GM19099 (cell line): ENCODE results near the gene HMGN5.
A peak's percentile ranks its signal among the peaks of the same experiment; 100 is the strongest.

Experiments used
- POLR2A ChIP-seq: IDR thresholded peaks from 3 replicates; pipeline ENCODE4 v1.6.1; 2011; ENCODE audit warnings: low read depth; ENCODE audit not compliant: insufficient read length; ENCODE audit errors: extremely low read depth

HMGN5 gene, protein sequence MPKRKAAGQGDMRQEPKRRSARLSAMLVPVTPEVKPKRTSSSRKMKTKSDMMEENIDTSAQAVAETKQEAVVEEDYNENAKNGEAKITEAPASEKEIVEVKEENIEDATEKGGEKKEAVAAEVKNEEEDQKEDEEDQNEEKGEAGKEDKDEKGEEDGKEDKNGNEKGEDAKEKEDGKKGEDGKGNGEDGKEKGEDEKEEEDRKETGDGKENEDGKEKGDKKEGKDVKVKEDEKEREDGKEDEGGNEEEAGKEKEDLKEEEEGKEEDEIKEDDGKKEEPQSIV

DNA sequence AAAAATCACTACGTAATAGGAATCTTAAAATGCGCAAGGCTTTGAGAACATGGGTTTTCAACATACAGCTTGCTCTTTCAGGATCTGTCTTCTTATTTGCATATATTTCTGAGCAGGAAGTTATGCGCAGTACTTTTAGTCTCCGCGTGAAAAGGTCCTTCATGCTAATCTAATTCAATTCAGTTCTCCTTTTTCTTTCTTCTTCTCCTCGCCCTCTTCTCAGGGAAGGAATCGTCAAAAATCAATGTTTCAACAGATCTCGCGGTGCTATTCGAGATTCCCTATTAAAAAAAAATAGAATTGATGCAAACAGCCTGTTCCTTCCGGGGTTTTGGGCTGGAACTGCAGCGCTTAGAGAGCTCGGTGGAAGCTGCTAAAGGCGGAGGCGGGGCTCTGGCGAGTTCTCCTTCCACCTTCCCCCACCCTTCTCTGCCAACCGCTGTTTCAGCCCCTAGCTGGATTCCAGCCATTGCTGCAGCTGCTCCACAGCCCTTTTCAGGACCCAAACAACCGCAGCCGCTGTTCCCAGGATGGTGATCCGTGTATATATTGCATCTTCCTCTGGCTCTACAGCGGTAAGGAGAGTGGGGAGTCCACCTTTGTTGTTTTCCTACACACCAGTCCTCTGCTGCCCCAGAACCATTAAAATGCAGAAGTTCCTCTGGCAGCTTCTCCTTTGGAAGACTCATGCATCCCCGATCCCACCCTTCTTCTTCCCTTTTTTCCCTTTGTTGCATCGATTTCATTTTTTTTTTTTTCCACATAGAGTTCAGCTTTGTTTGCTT, at the start of gene HMGN5, which contains the start of gene SH3BGRL:
Gene HMGN5 (minus strand): TSS at position 243 of the 785 bp plus-strand sequence. CDS start 80,364 bp downstream, outside the sequence.
Gene SH3BGRL (plus strand): TSS at position 432 of the 785 bp plus-strand sequence. CDS start 99 bp downstream, at position 531.
- TF ChIP-seq POLR2A: peak; percentile 56

DNA sequence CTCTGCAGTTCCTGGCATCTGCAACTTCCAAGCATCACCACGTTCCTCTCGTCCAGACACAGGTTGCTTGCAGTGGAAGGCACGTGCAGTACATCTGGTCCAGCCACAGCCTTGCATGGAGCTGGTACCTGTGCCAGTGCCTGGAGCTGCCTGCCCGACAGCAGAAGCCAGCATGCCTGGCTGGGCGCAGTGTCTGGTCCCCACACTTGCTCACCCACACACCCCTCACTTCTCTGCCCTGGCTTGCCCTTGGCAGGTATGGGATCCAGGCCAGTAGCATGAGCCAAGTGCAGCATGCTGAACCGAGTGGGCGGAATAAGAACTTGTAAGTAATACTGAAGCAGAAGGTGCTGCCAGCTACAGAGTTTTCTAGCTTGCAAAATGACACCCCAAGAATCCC, 40.0 kb upstream of the HMGN5 start:
- TF ChIP-seq POLR2A: no peak

DNA sequence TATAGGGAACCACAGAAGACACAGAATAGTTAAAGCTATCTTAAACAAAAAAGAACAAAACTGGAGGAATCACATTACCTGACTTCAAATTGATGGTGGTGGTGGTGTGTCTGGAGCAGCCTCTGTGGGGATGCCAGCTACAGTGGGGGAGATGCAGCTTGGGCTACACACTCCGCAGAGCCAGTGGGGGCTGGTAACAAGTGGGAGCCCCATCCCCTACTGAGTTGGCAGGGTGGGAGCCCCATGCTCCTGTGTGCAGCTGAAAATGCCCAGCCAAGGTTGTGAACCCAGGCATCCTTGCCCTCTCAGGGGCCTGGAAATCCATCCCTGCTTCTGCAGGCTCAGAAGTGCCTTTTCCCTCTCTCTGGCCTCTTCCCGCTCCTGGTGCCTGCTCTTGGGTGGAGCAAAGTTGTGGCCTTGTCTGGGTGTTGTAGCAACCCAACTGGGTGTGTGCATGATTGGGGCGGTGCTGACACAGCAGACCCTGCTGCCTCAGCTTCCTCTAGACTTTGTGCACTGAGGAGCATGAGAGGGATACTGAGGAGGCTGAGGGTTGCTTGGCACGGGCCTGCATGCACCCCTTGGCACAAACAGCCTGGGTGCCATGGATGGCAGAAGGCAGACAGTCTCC, 39.1 kb upstream of the HMGN5 start:
- TF ChIP-seq POLR2A: no peak

DNA sequence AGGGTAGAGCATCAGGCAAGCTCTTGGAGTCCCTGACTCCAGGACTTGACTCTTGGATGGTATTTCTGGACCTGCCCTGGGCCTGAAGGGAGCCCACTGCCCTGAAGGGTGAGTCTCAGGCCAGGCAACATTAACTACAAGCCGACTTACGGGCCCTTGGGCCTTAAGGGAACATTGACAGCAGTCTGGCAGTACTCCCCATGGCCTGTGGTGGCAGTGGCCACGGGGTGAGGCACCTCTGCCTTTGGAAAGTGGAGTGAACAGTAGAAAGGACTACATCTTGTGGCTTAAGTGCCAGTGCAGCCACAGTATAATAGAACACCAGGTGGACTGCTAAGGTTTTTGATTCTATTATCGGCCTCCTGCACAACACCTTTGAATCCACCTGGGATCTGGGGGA, 36.5 kb upstream of the HMGN5 start:
- no peak for TF ChIP-seq POLR2A

DNA sequence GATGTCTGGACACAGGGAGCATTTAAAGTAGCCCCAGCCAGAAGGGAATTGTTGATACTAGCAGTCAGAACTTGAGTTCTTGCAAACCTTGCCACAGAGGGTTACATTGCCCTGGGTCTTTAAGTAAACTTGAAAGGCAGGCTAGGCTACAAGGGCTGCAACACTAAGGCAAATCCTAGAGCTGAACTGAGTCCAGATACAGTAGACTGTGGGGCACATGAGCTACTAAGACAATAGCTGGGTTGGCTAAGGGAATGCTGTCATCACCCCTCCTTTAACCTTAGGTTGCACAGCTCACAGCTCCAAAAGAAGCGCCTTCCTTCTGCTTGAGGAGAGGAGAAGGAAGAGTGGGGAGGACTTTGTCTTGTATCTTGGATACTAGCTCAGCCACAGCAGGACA, 35.8 kb upstream of the HMGN5 start:
- TF ChIP-seq POLR2A: no peak

DNA sequence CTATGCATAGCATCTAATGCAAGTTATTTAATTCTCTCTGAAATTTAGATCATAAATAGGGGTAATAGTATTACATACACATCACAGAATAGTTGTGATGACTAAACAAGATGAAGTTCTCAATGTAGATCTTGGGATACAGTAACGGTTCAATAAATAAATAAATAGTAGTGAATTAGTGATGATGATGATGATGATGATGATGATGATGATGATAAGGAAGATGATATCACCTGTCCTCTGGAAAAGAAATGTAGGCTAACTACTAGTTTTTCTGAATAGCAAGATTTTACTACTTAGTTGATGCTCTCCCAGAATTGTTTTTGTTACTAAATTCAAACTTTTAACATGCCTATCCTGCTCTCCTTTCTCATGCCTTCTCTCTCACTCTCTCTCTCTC, 30.5 kb upstream of the HMGN5 start:
- no peak for TF ChIP-seq POLR2A

DNA sequence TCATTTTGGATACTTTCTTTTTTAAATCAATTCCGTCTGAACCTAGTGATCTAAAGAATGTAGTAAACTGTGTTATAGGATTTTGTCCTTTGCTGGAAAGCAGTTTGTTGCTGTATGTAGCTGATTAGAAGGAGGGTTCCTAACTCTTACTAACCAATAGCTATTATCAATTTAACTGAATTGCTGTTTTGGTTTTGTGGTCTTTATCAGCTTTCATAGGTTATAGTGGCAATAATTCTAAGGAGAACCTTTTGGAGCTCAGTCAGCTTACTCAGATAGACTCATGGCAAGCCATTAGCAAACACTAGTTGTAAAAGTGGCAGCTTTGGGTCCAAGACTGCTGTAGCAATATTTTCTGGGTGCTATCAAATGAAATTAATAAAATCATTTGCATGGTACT, 29.8 kb upstream of the HMGN5 start:
- no peak for TF ChIP-seq POLR2A

DNA sequence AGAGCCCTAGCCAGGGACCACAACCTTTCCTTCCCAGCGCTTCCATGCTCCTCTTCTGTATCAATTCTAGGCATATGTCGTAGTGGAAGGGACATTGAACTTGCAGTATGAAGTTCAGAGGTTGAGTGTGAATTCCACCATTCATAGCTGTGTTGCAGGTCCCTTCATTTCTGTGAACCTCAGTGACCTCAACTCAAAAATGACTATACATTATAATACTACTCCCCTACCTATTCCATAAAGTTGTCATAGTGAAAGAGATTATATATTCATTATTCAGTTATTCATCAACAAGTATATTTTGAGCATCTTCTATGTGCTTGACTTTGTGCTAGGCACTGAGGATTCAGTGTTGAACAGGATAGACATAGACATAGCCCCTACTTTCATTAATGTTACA, 28.2 kb upstream of the HMGN5 start:
- TF ChIP-seq POLR2A: no peak

DNA sequence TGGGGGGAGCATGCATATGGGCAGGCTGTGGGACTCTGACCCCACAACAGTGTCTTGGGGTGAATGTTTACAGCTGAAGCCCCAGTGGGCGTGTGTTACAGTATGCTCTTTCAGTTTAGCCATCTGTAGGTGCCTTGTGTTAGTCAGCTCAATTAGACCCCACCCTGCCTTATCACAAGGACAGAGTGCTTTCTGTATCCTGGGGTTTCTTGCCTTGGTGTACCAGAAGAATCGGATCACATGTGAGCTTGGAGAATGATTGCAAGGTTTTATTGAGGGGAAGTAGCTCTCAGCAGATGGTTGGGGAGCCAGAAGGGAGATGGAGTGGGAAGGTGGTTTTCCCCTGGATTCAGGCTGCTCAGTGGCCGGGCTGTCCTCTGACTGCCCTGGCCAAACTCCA, 27.5 kb upstream of the HMGN5 start:
- TF ChIP-seq POLR2A: no peak

DNA sequence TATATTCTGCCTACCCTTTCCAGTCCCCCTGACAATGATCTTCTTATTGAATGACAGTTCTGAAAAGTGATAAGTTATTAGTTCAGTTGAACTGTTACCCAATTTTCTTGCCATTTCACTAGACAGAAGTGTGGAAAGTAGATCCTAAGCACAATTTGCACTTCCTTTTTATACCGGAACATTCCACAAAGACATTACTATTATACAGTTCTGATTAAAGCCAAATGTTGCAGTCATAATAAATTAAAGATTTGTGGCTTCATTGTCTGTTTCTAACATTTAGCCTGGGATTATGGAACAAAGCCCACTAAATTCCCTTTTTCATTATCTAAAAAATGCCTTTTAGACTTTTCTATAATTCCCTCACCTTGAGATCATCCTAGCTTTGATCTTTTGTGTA, 14.0 kb upstream of the HMGN5 start:
- no peak for TF ChIP-seq POLR2A

DNA sequence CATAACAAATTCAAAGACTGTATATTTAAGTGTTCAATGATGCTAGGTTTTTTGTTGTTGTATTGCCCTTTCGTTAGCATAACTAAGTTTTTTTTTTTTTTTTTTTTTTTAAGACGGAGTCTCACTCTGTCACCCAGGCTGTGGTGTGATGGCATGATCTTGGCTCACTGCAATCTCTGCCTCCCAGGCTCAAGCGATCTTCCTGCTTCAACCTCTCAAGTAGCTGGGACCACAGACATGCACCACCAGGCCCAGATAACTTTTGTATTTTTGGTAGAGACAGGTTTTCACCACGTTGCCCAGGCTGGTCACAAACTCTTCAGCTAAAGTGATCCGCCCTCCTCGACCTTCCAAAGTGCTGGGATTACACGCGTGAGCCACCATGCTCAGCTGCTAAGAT, 7.2 kb upstream of the HMGN5 start:
- TF ChIP-seq POLR2A: no peak

DNA sequence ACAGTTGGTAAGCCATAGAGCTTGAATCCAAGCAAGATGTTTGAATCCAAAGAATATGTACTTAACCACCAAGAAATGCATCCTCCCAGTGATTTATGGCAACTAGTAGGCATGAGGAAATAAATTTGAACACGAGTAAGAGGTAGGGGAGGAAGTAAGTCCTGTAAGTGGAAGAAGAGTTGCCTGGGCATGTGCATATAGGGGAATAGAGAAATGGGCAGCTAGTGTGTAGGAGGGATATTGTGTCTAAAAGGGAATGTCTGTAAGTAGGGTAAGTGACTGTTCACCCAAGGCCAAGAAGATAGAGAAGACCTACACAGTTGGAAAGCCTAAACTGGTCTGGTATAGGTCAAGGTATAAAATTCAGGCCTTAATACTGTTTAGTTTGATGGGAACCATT, 4.8 kb upstream of the HMGN5 start:
- no peak for TF ChIP-seq POLR2A

DNA sequence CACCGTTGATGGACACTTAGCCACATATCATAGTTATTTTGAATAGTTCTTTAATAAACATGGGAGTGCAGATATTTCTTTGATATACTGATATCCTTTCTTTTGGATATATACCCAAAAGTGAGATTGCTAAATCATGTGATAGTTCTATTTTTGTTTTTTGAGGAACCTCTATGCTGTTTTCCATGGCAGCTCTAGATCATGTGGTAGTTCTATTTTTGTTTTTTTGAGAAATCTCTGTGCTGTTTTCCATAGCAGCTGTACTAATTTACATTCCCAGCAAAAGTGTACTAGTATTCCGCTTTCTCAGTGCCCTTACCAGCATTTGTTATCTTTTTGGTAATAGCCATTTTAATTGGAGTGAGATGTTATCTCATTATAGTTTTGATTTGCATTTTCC, 3.8 kb upstream of the HMGN5 start:
- TF ChIP-seq POLR2A: no peak

DNA sequence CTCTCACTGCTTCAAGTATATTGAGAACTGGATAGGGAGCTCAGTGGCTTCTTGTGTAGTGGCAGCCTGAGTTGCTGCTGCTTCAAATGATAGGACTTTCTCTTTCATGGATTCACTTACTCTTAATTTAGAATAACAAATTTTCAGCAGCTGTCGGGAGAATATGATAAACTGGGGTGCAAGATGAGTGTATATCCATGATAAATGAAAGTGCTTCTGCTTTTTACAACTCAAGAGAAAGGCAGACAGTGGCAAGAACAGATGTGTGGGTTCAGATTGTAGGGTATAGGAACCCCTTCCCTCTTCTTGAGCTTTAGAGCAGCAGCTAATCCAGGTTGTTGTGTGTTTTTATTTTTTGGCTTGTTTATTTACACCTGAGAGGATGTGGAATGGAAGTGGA, 1.2 kb upstream of the HMGN5 start:
- TF ChIP-seq POLR2A: no peak

DNA sequence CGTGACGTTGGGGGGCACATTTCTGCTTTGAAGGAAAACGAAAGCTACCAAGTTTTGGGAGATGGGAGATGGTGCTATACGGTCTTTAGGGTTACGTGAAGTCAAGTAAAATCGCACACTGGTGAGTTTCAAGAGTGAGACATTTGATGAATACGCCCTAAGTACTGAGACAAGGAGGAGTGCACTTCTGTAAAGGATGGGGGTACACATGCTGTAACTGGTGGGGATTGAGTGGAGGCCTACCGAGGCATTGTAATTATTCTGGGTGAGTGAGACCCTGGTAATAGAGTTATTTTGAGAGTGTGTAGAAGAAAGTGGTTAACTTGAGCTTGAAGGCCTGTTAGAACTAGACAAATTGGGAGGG, 725 bp upstream of the HMGN5 start:
- no peak for TF ChIP-seq POLR2A

DNA sequence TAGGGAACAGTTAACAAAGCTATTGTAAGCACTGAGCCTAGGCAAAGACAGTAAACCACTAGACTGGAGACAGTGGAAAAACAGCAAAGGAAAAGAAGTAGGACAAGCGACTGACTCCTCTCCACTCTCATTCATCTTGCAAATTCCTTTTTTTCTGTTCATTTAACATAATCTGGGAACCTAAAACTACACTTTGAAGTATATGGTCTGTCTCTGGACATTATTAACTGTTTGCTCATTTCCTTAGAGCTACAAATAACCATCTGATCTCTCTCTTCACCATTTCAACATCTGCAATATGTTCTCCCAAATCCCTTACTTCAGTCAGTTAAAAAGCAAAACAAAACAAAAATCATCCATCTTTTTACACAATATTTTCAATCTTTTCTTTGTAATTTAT, 642 bp downstream of the HMGN5 start:
- no peak for TF ChIP-seq POLR2A
